ENCODE measurements around the gene DLG2. TPM values are rescaled to one million over a fixed set of nuclear protein-coding genes. Genes with fewer than 3 reads are reported as not detected.
"Not testable (repeated sequence)": the region's sequence is repeated elsewhere in the genome, so short reads cannot be mapped to it uniquely, and the experiment has no call there.

The DLG2 gene
- total RNA-seq, 1 donor from 2014 or later, result 1.8 TPM

- Mint-ChIP-seq H3K9me3 (ENCODE audit: unreplicated experiment) (no peaks in the 10 kb centered on the region), H3K36me3 (ENCODE audit: low read depth, unreplicated experiment) (no peaks in the 10 kb centered on the region), H3K27me3 (ENCODE audit: low read depth, unreplicated experiment) (no peaks in the 10 kb centered on the region), H3K4me1 (ENCODE audit: low read depth, unreplicated experiment) (peaks cover 7% of the 10 kb centered on the region), H3K27ac (ENCODE audit: unreplicated experiment) (no peak overlapping the region), H3K4me3 (ENCODE audit: unreplicated experiment) (no peak overlapping the region)
- H3K9me3 ChIP-seq (ENCODE audit: insufficient read depth, low read depth, low read length), result no peaks in the 10 kb centered on the region
- H3K27me3 ChIP-seq (ENCODE audit: insufficient read depth, low read length), result no peaks in the 10 kb centered on the region
- H2AFZ ChIP-seq (ENCODE audit: low read depth, low read length), result no peak overlapping the region
- H3K4me1 ChIP-seq (ENCODE audit: insufficient read depth, low read length), result no peaks in the 10 kb centered on the region
- DNase-seq (ENCODE audit: low read depth) (no peak), FAIRE-seq (no peak)
- no peaks in the 10 kb centered on the region for H3K36me3 ChIP-seq (ENCODE audit: insufficient read depth, low read length)
- no peaks in the 10 kb centered on the region for H3K79me2 ChIP-seq (ENCODE audit: insufficient read depth, low read length)
- TF ChIP-seq CTCF (IDR thresholded peaks at IDR 0.05; ENCODE audit: insufficient read depth, low read depth, low read length), result no peak
- H3K9ac ChIP-seq (ENCODE audit: low read length), result no peak overlapping the region
- H4K20me1 ChIP-seq (ENCODE audit: insufficient read depth, low read length), result no peaks in the 10 kb centered on the region
- H3K4me3 ChIP-seq (ENCODE audit: insufficient read depth, low read depth, low read length), result no peak overlapping the region
- no peak overlapping the region for H3K27ac ChIP-seq (ENCODE audit: low read depth, low read length)
- H3K4me2 ChIP-seq (ENCODE audit: low read length), result no peak overlapping the region
Measured at GRCh38 chr11:84790849-84791427, 836.2 kb downstream of the DLG2 start.

- H3K9ac ChIP-seq (ENCODE audit: low read length), result no peak overlapping the region
- H3K4me2 ChIP-seq (ENCODE audit: low read length), result no peak overlapping the region
- no peaks in the 10 kb centered on the region for H3K9me3 ChIP-seq (ENCODE audit: insufficient read depth, low read depth, low read length)
- H3K4me3 ChIP-seq (ENCODE audit: insufficient read depth, low read depth, low read length), result no peak overlapping the region
- no peaks in the 10 kb centered on the region for H3K9me3 Mint-ChIP-seq (ENCODE audit: unreplicated experiment)
- no peak overlapping the region for H2AFZ ChIP-seq (ENCODE audit: low read depth, low read length)
- H3K36me3 Mint-ChIP-seq (ENCODE audit: low read depth, unreplicated experiment), result no peaks in the 10 kb centered on the region
- H3K4me3 Mint-ChIP-seq (ENCODE audit: unreplicated experiment), result no peak overlapping the region
- no peaks in the 10 kb centered on the region for H3K4me1 ChIP-seq (ENCODE audit: insufficient read depth, low read length)
- TF ChIP-seq EZH2 (IDR thresholded peaks at IDR 0.05; ENCODE audit: insufficient read depth, low read length), result no peak
- TF ChIP-seq CTCF (IDR thresholded peaks at IDR 0.05; ENCODE audit: insufficient read depth, low read depth, low read length), result no peak
- H3K4me1 Mint-ChIP-seq (ENCODE audit: low read depth, unreplicated experiment), result peaks cover 7% of the 10 kb centered on the region
- H3K27ac Mint-ChIP-seq (ENCODE audit: unreplicated experiment), result no peak overlapping the region
- H4K20me1 ChIP-seq (ENCODE audit: insufficient read depth, low read length), result no peaks in the 10 kb centered on the region
- no peaks in the 10 kb centered on the region for H3K79me2 ChIP-seq (ENCODE audit: insufficient read depth, low read length)
- FAIRE-seq, result no peak
- H3K36me3 ChIP-seq (ENCODE audit: insufficient read depth, low read length), result no peaks in the 10 kb centered on the region
- no peaks in the 10 kb centered on the region for H3K27me3 Mint-ChIP-seq (ENCODE audit: low read depth, unreplicated experiment)
- no peaks in the 10 kb centered on the region for H3K27me3 ChIP-seq (ENCODE audit: insufficient read depth, low read length)
- no peak overlapping the region for H3K27ac ChIP-seq (ENCODE audit: low read depth, low read length)
- peak; percentile 10 for DNase-seq (ENCODE audit: low read depth)
Measured at GRCh38 chr11:84788220-84788619, 838.9 kb downstream of the DLG2 start.

GRCh38 chr11:84784158-84784557 is 843.0 kb downstream of the DLG2 start:
- H3K36me3 Mint-ChIP-seq (ENCODE audit: low read depth, unreplicated experiment); H3K36me3 ChIP-seq (ENCODE audit: insufficient read depth, low read length); H3K27me3 Mint-ChIP-seq (ENCODE audit: low read depth, unreplicated experiment); H3K4me2 ChIP-seq (ENCODE audit: low read length); H3K79me2 ChIP-seq (ENCODE audit: insufficient read depth, low read length); H3K9me3 Mint-ChIP-seq (ENCODE audit: unreplicated experiment); H3K9me3 ChIP-seq (ENCODE audit: insufficient read depth, low read depth, low read length); DNase-seq (ENCODE audit: low read depth); H3K4me3 ChIP-seq (ENCODE audit: insufficient read depth, low read depth, low read length); H3K4me3 Mint-ChIP-seq (ENCODE audit: unreplicated experiment); H3K27me3 ChIP-seq (ENCODE audit: insufficient read depth, low read length); H3K27ac Mint-ChIP-seq (ENCODE audit: unreplicated experiment); H2AFZ ChIP-seq (ENCODE audit: low read depth, low read length); H3K4me1 Mint-ChIP-seq (ENCODE audit: low read depth, unreplicated experiment); H3K4me1 ChIP-seq (ENCODE audit: insufficient read depth, low read length); H3K27ac ChIP-seq (ENCODE audit: low read depth, low read length); FAIRE-seq; H4K20me1 ChIP-seq (ENCODE audit: insufficient read depth, low read length); H3K9ac ChIP-seq (ENCODE audit: low read length): not testable (repeated sequence)
